Amniotic epithelial cell (primary cell): ENCODE results near the gene PAX4.
A peak's percentile ranks its signal among the peaks of the same experiment; 100 is the strongest.

Source experiments
- DNase-seq: peaks from one replicate; pipeline ENCODE4 v3.0.0-alpha.2; 2010; ENCODE audit warnings: low read depth

The PAX4 gene

GRCh38 chr7:127618042-127618441 lies at the start of gene PAX4:
TSS of gene PAX4 (minus strand) at chr7:127618142. CDS start at chr7:127615928, 2,214 bp downstream.
- no peak for DNase-seq

- DNase-seq, result peak; percentile 47
Observed at GRCh38 chr7:127667017-127667670, 49.2 kb upstream of the PAX4 start.

DNA sequence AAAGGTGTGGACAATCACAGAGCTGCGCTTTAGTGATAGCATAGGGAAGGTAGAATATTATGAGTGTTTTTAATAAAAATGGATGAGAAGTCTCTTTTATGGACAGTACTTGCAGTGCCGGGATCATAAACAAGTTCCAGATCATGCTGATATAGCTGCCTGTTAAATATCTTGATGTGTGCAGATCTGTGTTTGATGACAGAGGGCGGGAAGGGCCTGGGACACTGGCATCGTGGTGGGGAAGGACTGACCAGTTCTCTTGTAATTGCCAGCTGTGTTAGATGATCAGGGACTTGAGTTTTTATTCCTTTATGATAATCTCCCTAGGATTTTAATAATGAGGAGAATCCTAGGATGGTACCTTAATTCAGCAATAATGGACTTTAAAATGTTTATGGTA lies 48.7 kb upstream of the PAX4 start:
- no peak for DNase-seq

DNA sequence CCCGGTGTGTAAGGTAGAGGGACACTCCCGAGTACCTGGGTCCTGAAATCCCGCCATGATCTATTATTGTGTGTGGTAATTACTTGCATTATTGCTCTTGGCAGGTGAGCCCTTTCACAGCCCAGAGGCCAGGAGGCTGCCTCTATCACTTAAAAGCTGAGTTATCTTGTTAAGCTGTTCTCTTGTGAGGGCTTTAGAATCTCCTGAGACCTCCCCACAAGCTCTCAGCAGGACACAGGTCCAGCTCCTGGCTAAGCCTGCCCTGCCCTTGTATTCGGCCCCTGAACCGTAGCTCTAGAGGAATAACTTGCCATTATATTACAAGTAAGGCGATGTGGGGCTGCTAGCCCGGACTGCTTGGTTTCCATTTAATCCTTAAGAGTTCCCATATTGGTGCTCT lies 48.0 kb upstream of the PAX4 start:
- no peak for DNase-seq

GRCh38 chr7:127658970-127659630 lies 41.2 kb upstream of the PAX4 start:
- no peak for DNase-seq

- DNase-seq, result no peak
Observed at GRCh38 chr7:127657500-127657899, 39.6 kb upstream of the PAX4 start.

- peak; percentile 66 for DNase-seq
Observed at GRCh38 chr7:127655720-127656119, 37.8 kb upstream of the PAX4 start.

- DNase-seq, result peak; percentile 58
Observed at GRCh38 chr7:127654404-127655394, 36.8 kb upstream of the PAX4 start.

- DNase-seq, result no peak
Observed at GRCh38 chr7:127653396-127653795, 35.5 kb upstream of the PAX4 start.

- DNase-seq, result peak; percentile 27
Observed at GRCh38 chr7:127652333-127653248, 34.6 kb upstream of the PAX4 start.

DNA sequence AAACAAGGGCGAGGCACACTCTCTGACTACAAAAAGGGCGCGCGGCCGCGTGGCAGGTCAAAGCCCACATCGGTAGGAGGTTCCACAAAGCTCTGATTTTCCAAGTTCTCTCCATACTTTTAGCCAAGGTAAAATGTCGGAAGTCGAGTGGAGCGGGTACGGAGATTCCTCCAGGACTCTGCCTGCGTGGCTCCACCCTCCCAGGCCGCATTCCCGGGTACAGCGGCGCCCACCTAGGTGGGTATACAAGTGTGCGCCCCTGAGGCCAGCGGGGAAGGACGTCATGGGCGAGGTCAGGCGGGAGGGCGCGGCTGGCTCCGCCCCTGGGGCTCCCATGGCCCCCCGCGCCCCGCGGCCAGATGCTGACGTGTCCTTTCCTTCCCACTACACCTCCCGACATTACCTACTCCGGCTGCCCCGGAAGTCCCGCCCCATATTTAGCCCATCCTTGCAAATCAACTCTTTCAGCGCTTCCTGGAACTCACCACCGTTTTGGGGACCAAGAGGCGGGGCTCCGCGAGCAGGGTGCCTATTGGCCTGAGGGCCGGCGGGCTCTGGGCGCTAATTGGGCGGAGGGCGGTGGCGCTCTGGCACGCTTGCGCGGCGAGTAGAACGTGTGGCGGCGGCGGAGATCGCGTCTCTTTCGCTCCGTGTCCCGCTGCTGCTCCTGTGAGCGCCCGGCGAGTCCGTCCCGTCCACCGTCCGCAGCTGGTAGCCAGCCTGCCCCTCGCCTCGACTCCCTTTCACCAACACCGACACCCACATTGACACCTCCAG lies 33.8 kb upstream of the PAX4 start, which contains the start of gene SND1:
Gene SND1 (plus strand): TSS at position 639 of the 777 bp plus-strand sequence. CDS start 180 bp downstream, outside the sequence.
- peak; percentile 99 for DNase-seq

DNA sequence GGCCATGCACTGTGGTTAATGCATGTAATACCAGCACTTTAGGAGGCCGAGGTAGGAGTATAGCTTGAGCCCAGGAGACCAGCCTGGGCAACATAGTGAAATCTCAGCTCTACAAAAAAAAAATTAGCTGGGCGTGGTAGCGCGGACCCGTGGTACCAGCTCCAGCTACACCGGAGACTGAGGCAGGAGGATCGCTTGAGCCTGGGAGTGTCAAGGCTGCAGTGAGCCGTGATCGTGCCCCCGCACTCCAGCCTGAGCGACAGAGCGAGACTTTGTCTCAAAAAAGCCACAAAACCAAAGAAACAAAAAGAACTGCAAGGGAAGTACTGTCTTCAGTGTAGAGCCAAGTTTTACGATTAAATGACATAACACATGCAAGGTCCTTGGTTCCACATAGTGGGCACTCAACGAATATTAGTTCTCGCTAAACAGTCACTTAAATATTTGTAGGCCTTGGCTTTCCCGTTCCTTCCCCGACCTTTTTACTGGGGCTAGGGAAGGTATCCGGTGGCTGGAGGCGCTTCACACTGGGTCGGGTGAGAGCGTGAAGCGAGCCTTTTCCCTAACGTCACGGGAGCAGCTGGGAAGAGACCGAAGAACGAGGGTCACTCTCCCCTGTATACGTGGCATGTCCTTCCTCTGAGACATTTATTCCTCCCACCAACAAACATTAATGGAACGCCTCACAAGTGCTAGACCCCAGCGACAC lies 33.1 kb upstream of the PAX4 start:
- DNase-seq, result peak; percentile 32

DNA sequence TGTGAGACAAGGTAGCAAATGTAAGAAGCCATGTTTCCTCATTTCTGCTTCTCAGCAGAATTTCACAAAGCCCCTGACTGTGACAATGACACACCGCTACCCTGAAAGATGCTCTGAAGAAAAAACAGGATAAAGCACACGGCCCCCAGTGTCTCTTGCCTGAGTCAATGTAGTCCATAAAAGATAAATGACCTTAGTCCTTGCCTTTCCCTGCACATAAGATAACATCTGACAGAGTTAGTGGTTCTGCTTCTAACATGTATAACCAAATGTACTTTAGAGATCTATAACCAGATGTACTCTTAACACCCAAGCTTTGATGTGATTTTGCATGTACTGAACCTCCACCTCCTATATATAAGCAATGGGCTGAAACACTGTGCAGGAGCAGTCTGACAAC lies 31.0 kb upstream of the PAX4 start:
- DNase-seq, result no peak

- DNase-seq, result no peak
Observed at GRCh38 chr7:127647636-127648035, 29.7 kb upstream of the PAX4 start.

DNA sequence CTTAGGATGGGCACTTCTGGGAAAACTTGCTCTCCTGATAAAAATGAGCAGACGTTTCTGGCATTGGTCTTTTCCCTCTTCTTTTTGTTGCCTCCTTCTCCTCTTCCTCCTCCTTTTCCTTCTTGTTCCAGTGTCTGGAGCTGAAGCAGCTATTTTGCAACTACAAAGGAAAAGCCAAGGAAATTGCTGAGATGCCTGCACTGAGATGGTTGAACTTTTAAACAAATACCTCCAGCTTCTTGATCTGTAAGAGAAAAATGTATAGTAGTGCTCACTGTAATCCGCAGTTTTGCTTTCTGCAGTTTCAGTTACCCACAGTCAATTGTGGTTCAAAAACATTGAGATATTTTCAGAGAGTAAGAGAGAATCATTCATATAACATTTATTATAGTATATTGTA lies 26.5 kb upstream of the PAX4 start:
- DNase-seq, result no peak

DNA sequence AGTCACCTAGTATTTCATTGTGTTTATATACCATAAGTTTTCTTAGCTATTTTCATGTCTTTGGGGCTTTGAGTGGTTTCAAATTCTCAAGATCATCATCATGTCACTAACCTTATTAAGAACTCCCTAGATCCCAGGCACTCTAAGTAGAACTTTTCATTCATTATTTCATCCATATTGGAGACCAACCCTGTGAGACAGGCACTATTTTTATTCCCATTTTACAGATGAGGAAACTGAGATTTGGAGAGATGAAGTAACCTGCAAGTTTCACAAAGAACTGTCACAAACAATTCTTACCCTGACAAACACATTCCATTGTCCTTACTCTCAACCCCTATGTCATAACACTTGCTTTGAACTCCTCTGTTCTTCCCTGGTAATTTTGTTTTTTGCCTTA lies 20.3 kb upstream of the PAX4 start:
- no peak for DNase-seq

DNA sequence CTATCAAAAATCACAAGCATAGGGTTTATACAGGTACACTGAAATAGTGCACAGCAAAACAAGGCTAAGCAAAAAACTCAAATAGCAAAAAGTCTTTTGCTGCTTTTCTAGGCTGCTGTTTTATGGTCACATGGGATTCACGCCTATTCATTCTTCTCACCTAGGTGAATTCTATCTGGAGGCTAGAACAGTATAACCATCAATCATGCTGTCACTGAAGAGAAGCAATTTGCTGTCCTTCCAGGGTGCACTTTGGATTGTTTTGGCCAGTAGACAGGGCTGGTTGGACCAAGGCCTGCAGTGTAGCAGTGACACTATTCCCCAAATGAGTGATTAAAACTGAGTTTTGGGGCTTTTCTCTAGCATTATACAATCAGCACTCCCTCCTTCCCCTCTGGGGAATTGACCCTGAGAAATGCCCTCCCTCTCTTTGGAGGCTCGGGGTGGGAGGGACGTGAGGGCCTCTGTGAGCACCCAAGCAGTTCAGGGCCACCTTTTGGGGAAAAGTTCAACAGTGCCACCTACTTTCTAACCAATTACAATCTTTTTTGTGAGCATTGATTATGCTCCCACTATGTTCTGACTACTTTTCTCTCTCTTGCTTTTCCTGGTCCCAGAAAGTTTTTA lies 17.8 kb upstream of the PAX4 start:
- DNase-seq, result no peak

DNA sequence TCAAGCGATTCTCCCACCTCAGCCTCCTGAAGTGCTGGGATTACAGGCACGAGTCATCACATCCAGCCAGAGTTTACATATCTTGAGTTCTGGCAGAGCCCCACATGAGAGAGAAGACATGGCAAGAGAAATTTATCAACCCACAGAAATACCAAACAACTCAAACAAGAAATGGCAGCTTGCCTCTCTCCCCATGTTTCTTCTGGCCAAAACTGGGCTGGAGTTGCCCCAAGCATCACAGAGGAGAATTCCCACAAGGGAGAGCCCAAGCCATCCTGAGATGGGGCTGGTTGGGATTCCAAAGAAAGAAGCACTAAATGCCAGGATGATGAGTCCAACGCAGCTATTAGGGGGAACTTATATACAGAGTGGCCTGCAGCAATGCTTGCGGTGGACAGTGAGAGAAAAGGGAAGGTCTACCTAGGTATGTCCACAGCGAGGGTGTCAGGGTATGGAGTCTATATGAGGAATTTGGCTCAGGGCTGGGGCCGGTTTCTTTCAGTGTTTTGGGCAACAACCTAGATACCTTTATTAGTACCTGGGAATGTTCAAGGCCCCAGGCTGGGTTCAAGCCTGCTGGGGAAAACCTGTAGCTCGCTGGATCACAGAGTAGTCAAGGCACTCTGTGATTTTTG lies 14.5 kb upstream of the PAX4 start:
- no peak for DNase-seq

DNA sequence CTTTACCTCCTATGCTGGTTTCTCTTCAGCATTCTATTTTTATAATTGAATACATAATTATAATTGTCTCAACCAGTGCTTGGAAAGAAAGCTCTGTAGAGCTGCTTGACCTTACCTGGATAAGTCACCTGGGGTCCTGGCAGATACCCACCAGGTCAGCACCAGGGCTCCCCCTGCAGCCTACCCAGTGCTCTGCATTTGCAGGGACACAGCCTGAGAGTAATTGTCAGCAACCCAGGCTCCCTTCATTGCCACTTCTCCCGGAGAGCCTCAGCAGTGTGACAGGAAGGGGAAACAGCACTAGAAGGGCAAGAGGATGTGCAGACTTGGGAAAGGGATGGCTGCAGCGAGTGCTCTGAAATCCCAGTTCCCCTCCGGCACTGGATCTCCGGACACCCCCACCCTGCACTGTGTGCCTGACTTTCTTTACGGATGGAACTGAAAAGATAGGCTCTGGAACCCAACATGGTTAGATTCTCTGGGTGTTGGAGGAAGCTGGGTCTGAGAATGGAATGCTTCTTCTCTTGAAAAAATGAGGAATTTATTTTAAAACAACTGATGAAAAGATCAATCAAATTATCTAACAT lies 11.4 kb upstream of the PAX4 start:
- DNase-seq, result no peak
